HG03378 (cell line): ENCODE results near the gene VTI1A.
"Not testable (repeated sequence)": the region's sequence is repeated elsewhere in the genome, so short reads cannot be mapped to it uniquely, and the experiment has no call there.

ENCODE experiments used
- ATAC-seq: cut with Tn5 transposase; IDR thresholded peaks from one replicate; pipeline ENCODE4 v1.9.1; 2021; ENCODE audit warnings: mild to moderate bottlenecking, moderate library complexity; ENCODE audit not compliant: unreplicated experiment

Gene VTI1A

DNA sequence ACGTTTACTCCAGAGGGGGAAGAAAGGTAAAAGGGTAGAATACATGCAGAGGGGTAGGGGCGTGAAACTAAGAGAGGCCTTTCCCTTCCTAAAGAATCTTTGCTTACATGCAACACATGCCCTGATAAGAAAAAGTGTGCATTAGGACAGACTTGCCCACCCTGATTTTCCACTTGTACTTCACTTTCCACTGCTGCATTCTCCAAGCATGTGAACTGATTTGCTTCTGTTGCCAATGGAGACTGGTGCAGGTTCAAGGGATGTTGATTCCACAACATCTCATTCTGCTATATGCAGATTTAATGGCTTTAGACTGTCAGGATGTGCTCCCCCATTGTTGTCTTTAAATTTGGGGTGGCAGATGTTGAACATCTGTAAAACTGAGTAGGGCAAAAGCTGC, 265.5 kb downstream of the VTI1A start:
- ATAC-seq, result no peak

DNA sequence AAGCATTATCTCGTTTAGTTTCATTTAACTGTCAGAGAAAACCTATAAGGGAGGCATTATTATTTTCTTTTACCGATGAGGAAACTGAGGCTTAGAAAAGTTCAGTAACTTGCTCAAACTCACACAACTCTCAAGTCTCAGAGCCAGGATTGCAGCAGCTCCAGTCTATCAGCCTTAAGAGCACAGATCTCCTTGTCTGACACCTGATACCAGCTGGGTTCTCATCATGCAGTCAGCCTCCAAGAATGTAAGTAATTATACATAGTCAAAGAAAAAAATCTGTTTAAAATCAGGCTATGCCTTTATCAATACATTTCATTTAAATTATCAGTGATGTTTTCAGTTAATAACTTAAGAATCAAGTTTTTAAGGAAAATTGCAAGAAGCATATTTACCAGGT, 266.4 kb downstream of the VTI1A start:
- no peak for ATAC-seq

DNA sequence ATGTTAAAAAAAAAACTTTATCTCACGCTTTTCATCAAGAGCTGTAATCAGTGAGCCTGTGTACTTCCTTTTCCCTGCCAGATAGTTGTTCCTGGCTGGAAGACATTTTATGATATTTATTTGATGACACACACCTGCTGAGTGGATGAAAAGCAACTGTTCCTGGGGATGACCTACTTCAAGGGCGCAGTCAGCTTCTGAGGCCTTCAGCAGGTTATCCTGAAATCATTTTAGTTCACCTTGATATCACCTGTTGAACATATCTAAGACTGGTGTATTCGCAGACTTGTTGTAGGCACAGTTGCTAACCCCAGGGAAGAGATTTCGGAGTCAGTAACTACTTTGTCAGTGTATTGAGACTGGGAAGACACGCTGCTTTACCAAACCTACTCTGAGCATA, 268.6 kb downstream of the VTI1A start:
- ATAC-seq, result no peak

DNA sequence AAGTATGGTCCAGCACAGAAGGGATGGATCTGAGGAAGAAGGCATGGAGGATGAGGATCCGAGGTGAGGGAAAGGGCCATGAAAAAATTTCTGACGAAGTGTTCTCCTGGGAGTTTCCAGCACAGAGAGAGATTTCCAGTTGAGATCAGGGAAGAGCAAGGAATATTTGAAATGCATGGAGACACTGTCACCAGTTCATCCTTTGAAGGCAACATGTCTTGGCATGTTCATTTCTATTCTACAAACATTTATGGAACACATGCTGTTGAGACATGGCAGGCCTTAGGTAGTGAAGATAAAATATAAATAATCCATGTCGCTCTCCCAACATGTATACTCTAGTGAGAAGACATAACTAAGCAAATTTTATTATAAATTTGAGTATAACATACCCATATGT, 269.1 kb downstream of the VTI1A start:
- ATAC-seq, result no peak

DNA sequence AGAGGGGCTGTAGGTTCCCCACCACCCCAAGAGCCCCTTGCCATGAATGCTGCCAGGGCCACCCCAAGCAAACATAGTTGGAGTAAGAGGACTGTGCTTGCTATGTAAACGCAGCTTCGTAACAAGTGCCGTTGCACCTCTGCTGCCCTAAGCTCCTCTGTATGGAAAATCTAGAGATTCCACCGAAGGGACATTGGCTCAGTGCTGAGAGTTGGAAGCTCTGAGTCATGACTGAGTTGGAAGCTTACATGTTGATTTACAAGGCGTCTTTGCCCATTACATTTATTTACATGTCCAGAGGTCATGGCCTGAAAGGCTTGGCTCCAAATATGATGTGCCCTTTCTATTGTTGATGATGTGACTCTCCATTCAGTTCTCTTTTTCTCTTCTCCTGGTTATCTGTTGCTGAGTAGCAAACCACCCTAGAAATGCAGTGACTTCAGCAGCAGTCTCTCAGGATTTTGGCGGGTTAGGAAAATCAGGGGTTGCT, 270.0 kb downstream of the VTI1A start:
- ATAC-seq, result no peak

DNA sequence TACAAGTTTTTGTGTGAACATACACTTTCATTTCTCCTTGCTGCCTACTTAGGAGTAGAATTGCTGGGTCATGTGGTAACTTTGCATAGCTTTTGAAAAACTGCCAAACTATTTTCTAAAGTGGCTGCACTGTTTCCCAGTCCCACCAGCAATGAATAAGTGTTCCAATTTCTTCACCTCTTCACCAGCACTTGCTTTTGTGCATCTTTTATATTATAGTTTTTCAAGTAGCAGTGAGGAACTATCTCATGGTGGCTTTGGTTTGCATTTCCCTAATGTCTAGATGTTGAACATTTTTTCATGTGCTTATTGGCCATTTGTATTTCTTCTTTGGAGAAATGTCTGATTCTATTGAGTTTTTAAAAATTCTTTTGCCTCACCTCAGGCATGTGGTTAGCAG, 273.2 kb downstream of the VTI1A start:
- ATAC-seq, result no peak

DNA sequence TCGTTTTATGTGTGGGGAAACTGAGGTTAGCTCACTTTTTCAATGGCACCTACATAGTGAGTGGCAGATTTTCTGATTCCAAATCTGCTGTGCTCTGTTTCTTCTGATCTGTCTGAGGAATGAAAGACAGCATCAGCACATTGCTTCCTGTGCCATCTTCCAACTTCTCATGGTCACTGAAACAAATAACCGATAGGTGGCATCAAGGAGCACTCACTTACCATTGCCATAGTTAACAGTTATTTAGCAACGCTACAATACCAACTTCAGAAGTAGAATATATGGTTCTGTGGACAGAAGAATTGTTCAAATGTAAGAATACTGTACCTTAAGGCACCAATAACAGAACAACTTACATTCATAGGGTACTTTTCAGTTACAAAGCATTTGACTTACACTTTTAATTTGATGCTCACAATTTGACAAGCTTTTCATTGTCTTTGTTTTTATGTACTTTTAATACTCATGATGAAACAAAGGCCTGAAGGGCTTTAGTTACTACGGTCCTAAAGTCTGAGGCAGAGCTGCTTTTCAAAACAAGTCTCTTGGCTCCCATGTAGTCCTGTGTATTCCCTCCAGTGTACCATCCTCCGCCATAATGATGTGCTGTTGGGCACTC, 274.2 kb downstream of the VTI1A start:
- no peak for ATAC-seq

DNA sequence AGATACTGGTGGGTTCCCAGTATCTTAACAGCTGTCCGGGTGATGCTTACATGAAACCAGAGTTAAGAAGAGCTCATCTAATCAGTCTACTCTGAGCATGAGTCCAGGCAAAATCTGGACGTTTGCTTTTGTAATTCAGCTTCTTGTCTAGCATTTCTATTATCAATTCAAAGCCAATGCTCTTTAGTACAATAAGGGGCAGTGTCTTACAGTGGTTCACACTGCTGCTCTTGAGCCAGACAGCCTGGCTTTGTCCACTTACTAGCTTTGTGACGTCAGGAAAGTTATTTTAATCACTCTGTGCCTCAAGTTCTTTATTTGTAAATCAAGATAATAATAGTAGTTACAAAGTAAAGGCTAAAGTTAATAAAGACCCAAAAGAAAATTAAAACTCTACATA, 275.7 kb downstream of the VTI1A start:
- no peak for ATAC-seq

DNA sequence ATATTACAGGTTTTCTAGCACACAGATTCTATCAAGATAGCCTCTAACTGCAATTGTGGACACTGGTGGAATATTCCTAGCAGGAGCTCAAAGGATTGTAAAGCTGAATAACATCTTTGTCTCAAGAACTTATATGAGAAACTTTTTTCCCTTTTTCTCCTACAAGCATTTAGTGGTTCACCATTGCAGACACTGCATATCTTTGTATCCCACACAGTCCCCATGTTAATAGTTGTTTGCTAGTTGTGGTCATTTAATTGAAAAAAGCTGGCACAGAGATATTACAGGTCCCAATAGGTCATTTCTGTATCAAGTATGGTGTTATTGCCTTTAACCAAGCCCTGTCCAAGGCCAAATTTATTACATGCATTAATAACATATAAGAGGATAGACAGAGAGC, 276.9 kb downstream of the VTI1A start:
- no peak for ATAC-seq

DNA sequence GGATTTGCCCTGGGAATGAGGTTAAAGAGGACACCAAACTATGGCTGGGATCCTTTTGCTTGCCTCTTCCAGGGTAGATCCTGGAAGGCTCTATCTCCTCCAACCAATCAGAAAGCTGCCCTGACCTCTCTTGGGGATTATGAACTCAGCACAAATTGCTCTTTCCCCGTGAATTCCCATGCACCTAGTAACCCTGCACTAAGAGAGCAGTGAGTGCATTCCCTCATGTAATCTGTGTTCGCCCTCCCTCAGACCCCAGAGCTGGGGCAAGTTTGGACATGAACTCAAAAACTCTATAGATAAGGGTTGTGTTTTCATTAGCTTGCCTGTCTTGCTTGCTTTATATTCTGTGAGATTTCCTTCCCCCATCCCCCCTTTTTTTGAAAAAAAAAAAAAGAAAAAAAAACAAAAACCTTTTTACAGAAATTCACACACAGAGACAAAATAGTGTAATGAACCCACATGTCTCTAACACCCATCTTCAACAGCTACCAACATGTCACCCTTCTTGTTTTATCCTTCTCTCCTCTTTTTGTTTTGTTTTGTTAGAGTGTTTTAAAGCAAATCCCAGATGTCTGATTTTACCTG, 277.5 kb downstream of the VTI1A start:
- no peak for ATAC-seq

DNA sequence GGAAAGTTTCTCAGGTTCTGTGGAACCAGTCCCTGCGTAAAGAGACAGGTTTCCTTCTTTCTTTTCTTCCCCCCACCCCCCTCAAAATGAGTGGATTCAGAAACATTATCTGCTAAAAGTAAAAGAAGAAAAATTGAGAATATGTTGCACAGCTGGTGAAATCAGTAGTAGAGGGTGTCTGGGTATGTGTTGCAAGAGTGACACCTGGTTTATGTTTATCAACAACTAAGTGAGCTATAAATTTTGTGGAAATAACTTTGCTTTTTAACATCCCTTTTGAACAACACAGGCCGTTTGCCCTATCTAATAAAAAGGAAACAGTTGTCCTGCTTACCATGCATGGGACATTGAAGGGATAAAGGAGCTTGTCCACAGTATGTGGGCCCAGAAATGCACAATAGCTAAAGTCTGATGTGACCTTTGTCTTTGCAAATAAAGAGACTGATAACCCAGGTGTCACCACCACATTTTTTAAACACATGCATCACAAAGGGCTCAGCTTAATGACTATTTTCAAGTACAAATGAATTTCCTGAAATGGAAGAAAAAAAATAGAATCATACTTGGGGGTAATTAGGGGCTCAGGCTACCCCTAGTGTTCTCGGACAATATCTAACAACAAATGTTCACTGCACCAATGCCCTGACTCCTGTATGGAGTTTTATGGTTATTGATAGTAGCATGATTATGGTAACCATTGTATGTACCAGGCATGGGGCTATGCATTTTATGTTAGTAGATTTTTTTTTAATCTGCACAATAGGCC, 281.3 kb downstream of the VTI1A start:
- ATAC-seq, result no peak

DNA sequence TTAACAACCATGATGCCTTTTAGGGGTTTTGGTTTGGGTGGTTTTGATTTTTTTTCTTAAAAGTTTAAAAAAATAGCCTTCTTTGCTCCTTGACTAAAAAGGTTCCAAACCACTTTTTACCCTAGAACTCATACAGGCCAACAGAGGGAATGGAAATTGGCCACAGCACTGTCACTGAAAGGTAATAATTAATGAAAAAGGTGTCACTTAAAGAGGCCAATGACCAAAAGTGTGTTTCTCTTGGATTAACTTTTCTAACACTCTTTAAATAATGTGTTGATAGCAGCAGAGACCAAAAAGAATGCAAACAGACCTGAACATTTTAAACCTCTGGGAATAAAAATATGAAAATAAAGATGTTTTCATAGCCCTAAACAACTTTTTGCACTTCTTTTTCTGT, 282.0 kb downstream of the VTI1A start:
- no peak for ATAC-seq

DNA sequence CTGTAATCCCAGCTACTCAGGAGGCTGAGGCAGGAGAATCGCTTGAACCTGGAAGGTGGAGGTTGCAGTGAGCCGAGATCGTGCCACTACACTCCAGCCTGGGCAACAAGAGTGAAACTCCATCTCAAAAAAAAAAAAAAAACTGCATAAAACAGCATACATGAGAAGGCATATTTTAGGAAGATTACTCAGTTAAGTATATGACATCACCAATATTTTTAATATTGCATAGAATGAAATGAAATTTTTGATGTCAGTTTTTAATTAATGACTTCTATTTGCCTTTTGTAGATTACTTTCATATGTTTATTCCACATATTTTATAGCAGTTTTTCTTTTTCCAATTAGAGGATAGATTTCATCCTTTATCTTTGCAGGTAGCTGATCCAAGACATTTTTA, 284.4 kb downstream of the VTI1A start:
- not testable (repeated sequence) for ATAC-seq

DNA sequence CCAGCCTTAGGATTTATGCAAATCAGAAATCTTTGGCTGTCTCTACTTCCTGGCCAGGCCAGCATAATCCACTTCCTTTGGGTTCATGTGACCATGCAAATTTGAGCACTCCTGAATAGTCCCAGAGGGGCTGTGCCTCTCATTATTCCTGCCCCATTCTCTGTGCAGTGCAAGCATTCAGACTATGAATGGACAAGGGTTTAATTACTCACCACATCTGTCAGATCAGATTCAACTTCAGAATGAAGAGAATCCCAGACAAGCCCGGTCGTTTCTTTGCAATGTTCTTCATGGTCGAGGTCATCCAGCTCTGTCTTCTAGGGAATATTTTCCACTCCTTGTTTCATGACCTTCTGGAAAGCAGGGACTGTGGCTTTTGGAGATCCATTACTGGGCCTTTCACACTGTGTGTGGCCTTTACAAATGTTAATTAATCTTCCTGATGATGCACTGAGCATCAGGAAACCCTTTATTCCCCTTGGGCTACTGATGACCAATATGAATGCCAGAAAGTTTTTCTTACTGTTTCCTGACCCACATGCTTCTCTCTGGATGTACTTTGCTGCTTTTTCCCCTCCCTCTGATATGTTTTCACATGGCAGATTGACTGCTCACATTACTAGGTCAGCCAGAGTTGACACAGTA, 285.4 kb downstream of the VTI1A start:
- no peak for ATAC-seq

DNA sequence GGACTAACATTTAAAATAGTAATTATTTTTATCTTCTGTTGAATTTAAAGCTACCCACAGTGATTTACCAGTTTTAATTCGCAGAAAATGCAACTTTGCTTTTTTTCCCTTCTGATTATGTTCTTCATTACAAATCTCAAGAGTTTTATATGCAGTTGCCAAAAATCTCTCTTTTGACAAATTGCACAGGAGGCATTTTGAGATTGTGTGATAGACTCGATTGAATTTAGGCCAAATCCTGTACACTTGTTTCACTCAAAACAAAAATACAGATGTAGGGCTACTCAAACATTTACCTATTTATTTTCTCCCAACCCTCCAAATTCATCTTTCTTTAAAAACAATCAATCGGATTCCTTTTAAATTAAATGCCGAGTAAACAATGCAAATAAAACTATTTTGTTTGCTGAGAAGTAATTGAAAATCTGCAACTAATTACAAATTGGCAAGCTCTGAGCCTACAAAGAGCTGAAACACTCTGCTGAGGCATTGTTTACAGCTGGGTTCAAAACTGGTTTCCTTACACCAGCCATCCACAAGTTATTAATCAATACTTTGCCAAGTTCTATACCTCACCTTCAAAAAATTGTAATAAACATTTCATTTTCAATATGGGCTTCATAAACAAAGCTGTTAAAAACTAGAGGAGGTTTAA, 288.2 kb downstream of the VTI1A start:
- ATAC-seq, result no peak

DNA sequence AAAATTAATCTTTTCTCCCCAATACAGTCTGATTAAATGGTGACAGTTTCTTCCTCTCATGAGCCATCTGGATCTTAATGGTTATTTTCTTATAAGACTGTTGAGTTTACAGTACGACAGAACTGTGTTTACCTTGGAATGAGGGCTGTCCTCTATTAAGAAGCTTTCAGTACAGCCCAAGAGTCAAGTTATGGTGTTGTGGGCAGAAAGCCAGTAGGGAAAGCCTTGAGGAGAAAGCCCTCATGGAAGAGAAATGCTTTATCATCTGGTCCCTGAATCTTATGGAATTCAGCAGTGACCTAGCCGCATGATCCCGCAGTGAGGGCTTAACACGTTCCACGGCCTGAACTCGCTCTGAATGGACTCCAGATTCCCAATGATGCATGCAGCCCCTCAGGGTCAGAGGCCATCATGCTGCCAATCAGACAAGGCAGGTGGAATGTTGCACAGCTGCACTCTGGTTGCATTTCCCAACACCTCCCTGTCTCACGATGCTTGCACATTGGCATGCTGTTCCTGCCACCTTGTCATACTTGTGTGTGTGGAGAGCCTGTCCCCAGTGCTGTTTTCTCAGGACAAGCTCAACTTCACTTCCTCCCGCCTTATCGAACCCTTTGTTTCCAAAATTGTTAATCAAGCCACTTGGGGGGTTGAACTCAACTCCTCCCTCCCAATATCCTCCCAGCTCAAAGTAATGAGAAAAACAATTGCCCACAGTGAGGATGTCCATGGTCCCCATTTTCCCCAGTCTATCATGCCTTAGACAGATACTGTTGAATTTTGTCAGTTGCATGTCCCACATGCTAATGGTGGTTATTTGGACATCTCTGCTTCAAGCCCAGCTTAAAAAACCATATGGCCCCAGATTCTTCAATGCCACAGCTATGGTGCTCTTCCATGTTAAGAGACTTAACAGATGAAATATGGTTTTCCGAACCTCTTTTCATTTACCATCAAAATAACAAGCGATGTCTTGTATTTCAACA, 291.9 kb downstream of the VTI1A start:
- no peak for ATAC-seq

DNA sequence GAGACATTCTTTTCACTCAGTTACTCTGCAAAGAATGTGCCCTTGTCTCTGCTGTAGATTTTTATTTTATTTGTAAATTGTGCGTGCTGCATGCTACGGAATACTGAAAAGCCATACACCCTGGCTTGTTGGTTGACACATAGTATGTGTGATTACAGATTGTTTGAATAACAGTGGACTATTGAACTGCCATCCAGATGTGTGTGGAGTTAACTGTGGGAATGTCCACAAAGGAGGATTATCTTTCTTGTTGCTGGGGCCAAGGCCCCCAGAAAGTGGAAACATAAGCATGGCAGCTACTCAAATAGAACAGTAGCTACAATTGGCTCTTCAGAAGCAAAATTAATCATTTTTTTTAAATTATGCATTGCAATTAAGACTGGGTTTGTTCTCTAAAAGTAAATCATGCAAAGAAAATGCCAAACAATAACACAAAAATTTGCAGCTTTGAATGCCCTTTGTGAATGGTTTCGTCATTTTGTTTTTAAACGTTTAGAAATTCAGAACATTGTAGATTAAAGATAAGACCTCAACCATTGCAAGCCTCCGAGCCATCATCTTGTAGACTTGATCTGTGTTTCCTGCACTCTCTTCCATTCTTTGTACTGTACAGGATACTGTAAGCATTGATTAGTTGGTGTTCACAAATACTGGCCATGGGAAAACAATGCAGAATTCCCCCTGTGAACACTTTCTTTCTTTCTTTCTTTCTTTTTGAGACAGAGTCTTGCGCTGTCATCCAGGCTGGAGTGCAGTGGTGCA, 292.8 kb downstream of the VTI1A start:
- no peak for ATAC-seq

DNA sequence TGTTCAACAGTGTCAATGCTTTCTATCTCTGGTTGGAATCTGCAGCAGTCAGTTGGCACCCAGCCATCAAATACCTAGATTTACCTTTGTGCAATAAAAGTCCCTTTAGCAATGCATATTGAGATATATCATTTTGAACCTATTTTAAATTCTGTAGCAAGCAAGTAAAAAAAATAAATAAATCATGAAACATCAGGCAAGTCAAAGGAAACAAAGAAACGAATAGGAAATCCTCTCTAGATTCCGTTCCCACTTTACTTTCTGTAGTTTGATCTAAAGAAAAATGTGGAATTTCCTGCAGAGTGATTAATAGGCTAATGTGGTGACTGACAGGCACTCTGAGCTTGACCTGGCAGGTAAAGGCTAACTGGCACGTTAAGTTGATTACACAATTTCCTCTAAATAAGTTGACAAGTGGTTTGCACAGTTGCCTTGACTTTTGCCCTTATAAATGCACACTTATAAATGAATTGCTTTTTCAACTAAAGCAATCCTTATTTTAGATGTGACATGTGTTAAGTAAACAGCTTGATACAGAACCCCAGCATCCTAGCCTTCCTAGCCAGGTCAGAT, 294.9 kb downstream of the VTI1A start:
- no peak for ATAC-seq
